ENCODE measurements around the gene RAB40A. TPM values are rescaled to one million over a fixed set of nuclear protein-coding genes. Genes with fewer than 3 reads are reported as not detected.

RAB40A gene
- total RNA-seq, 2 donors from 2014 or later, result 2.6 to 4.3 TPM

GRCh38 chrX:103529550-103529949 is 10.3 kb upstream of the RAB40A start:
- Histone ChIP-seq H3K36me3 (no peaks in the 10 kb centered on the region), H3K27me3 (replicated peaks; ENCODE audit: insufficient read depth) (no peaks in the 10 kb centered on the region), H3K4me3 (no peak overlapping the region), H3K9me3 (no peaks in the 10 kb centered on the region), H3K27ac (no peak overlapping the region), H3K4me1 (ENCODE audit: control insufficient read depth in 1 of 2, low read depth in 2 of 2) (peaks cover 0 to 10% of the 10 kb centered on the region in 2 donors)
- no peak for TF ChIP-seq CTCF (IDR thresholded peaks at IDR 0.05)
- no peak for ATAC-seq (ENCODE audit: insufficient number of reproducible peaks, low FRiP score, low read depth)
- DNase-seq (ENCODE audit: low spot score), result no peak

GRCh38 chrX:103524747-103525146 is 5.5 kb upstream of the RAB40A start:
- no peaks in the 10 kb centered on the region for H3K36me3 ChIP-seq
- DNase-seq (ENCODE audit: low spot score) (no peak), ATAC-seq (ENCODE audit: insufficient number of reproducible peaks, low FRiP score, low read depth) (no peak)
- H3K27me3 ChIP-seq (replicated peaks; ENCODE audit: insufficient read depth), result no peaks in the 10 kb centered on the region
- no peaks in the 10 kb centered on the region for H3K4me1 ChIP-seq (ENCODE audit: control insufficient read depth in 1 of 2, low read depth in 2 of 2)
- H3K9me3 ChIP-seq, result no peaks in the 10 kb centered on the region
- TF ChIP-seq CTCF (IDR thresholded peaks at IDR 0.05), result no peak
- H3K4me3 ChIP-seq, result no peak overlapping the region
- no peak overlapping the region for H3K27ac ChIP-seq

GRCh38 chrX:103523605-103524004 is 4.3 kb upstream of the RAB40A start:
- no peaks in the 10 kb centered on the region for H3K9me3 ChIP-seq
- no peak for TF ChIP-seq CTCF (IDR thresholded peaks at IDR 0.05)
- H3K4me3 ChIP-seq, result no peak overlapping the region
- no peak for ATAC-seq (ENCODE audit: insufficient number of reproducible peaks, low FRiP score, low read depth)
- DNase-seq (ENCODE audit: low spot score), result no peak
- H3K36me3 ChIP-seq, result no peaks in the 10 kb centered on the region
- no peaks in the 10 kb centered on the region for H3K4me1 ChIP-seq (ENCODE audit: control insufficient read depth in 1 of 2, low read depth in 2 of 2)
- H3K27ac ChIP-seq, result no peak overlapping the region
- no peaks in the 10 kb centered on the region for H3K27me3 ChIP-seq (replicated peaks; ENCODE audit: insufficient read depth)

- Histone ChIP-seq H3K27me3 (replicated peaks; ENCODE audit: insufficient read depth) (no peaks in the 10 kb centered on the region), H3K4me3 (no peak overlapping the region), H3K36me3 (no peaks in the 10 kb centered on the region), H3K27ac (no peak overlapping the region), H3K9me3 (no peaks in the 10 kb centered on the region), H3K4me1 (ENCODE audit: control insufficient read depth in 1 of 2, low read depth in 2 of 2) (no peaks in the 10 kb centered on the region)
- no peak for TF ChIP-seq CTCF (IDR thresholded peaks at IDR 0.05)
- DNase-seq (ENCODE audit: low spot score) (no peak), ATAC-seq (ENCODE audit: insufficient number of reproducible peaks, low FRiP score, low read depth) (no peak)
These were observed 1.1 kb upstream of the RAB40A start for GRCh38 chrX:103520386-103520785.

GRCh38 chrX:103518571-103518970 is 718 bp downstream of the RAB40A start:
- H3K4me3 ChIP-seq, result no peak overlapping the region
- H3K4me1 ChIP-seq (ENCODE audit: control insufficient read depth in 1 of 2, low read depth in 2 of 2), result no peaks in the 10 kb centered on the region
- no peaks in the 10 kb centered on the region for H3K27me3 ChIP-seq (replicated peaks; ENCODE audit: insufficient read depth)
- DNase-seq (ENCODE audit: low spot score) (no peak), ATAC-seq (ENCODE audit: insufficient number of reproducible peaks, low FRiP score, low read depth) (no peak)
- H3K9me3 ChIP-seq, result no peaks in the 10 kb centered on the region
- TF ChIP-seq CTCF (IDR thresholded peaks at IDR 0.05), result no peak
- H3K27ac ChIP-seq, result no peak overlapping the region
- H3K36me3 ChIP-seq, result no peaks in the 10 kb centered on the region
